Rectal smooth muscle tissue (tissue), 1 donor: Measurements from ENCODE around the gene NDST1.

Experiments used
- H3K27ac ChIP-seq: one replicate; pipeline ENCODE4 v1.7.0; 2013; ENCODE audit warnings: low read depth, low read length, inconsistent platforms
- H3K27me3 ChIP-seq: one replicate; pipeline ENCODE4 v1.7.0; 2013; ENCODE audit warnings: low read length; ENCODE audit not compliant: control insufficient read depth, insufficient read depth
- H3K36me3 ChIP-seq: one replicate; pipeline ENCODE4 v1.7.0; 2013; ENCODE audit warnings: low read length; ENCODE audit not compliant: control insufficient read depth, insufficient read depth
- H3K4me1 ChIP-seq: one replicate; pipeline ENCODE4 v1.7.0; 2013; ENCODE audit warnings: low read length; ENCODE audit not compliant: control insufficient read depth, insufficient read depth
- H3K4me3 ChIP-seq: one replicate; pipeline ENCODE4 v1.7.0; 2013; ENCODE audit warnings: low read length
- H3K9ac ChIP-seq: one replicate; pipeline ENCODE4 v1.7.0; 2013; ENCODE audit warnings: low read length

The NDST1 gene

GRCh38 chr5:150598821-150599273, 90.9 kb downstream of the NDST1 start:
- Histone ChIP-seq H3K27me3 (no peaks in the 10 kb centered on the region), H3K4me3 (no peak overlapping the region), H3K9ac (no peak overlapping the region), H3K36me3 (no peaks in the 10 kb centered on the region), H3K27ac (no peak overlapping the region), H3K4me1 (peaks cover 6% of the 10 kb centered on the region)

- no peaks in the 10 kb centered on the region for H3K27me3 ChIP-seq
- H3K9ac ChIP-seq = no peak overlapping the region
- peaks cover 6% of the 10 kb centered on the region for H3K4me1 ChIP-seq
- no peak overlapping the region for H3K4me3 ChIP-seq
- no peaks in the 10 kb centered on the region for H3K36me3 ChIP-seq
- H3K27ac ChIP-seq = no peak overlapping the region
These were observed 91.3 kb downstream of the NDST1 start for GRCh38 chr5:150599281-150599680.

- Histone ChIP-seq H3K27me3 (no peaks in the 10 kb centered on the region), H3K4me1 (peaks cover 6% of the 10 kb centered on the region), H3K36me3 (no peaks in the 10 kb centered on the region), H3K27ac (no peak overlapping the region), H3K4me3 (no peak overlapping the region), H3K9ac (no peak overlapping the region)
These were observed 92.1 kb downstream of the NDST1 start for GRCh38 chr5:150599917-150600511.

- Histone ChIP-seq H3K9ac (no peak overlapping the region), H3K4me1 (peaks cover 6% of the 10 kb centered on the region), H3K27ac (no peak overlapping the region), H3K36me3 (no peaks in the 10 kb centered on the region), H3K27me3 (no peaks in the 10 kb centered on the region), H3K4me3 (no peak overlapping the region)
These were observed 92.9 kb downstream of the NDST1 start for GRCh38 chr5:150600616-150601490.

GRCh38 chr5:150601491-150602345, 93.8 kb downstream of the NDST1 start:
- peaks cover 6% of the 10 kb centered on the region for H3K4me1 ChIP-seq
- no peak overlapping the region for H3K4me3 ChIP-seq
- H3K9ac ChIP-seq = no peak overlapping the region
- no peaks in the 10 kb centered on the region for H3K36me3 ChIP-seq
- no peaks in the 10 kb centered on the region for H3K27me3 ChIP-seq
- H3K27ac ChIP-seq = no peak overlapping the region

- Histone ChIP-seq H3K27me3 (no peaks in the 10 kb centered on the region), H3K4me1 (peaks cover 6% of the 10 kb centered on the region), H3K4me3 (no peak overlapping the region), H3K9ac (no peak overlapping the region), H3K36me3 (no peaks in the 10 kb centered on the region), H3K27ac (no peak overlapping the region)
These were observed 95.1 kb downstream of the NDST1 start for GRCh38 chr5:150603052-150603451.

GRCh38 chr5:150603491-150603890, 95.6 kb downstream of the NDST1 start:
- Histone ChIP-seq H3K27me3 (no peaks in the 10 kb centered on the region), H3K4me3 (no peak overlapping the region), H3K36me3 (no peaks in the 10 kb centered on the region), H3K4me1 (peaks cover 6% of the 10 kb centered on the region), H3K27ac (no peak overlapping the region), H3K9ac (no peak overlapping the region)

GRCh38 chr5:150604010-150604409, 96.1 kb downstream of the NDST1 start:
- Histone ChIP-seq H3K36me3 (no peaks in the 10 kb centered on the region), H3K27ac (no peak overlapping the region), H3K4me3 (no peak overlapping the region), H3K27me3 (no peaks in the 10 kb centered on the region), H3K4me1 (peaks cover 6% of the 10 kb centered on the region), H3K9ac (no peak overlapping the region)

- Histone ChIP-seq H3K9ac (no peak overlapping the region), H3K4me1 (peaks cover 5% of the 10 kb centered on the region), H3K4me3 (no peak overlapping the region), H3K27ac (no peak overlapping the region), H3K27me3 (no peaks in the 10 kb centered on the region), H3K36me3 (no peaks in the 10 kb centered on the region)
These were observed 97.0 kb downstream of the NDST1 start for GRCh38 chr5:150604894-150605440.

GRCh38 chr5:150605546-150605945, 97.6 kb downstream of the NDST1 start:
- Histone ChIP-seq H3K4me3 (no peak overlapping the region), H3K4me1 (peaks cover 2% of the 10 kb centered on the region), H3K27me3 (no peaks in the 10 kb centered on the region)

GRCh38 chr5:150606476-150606875, 98.5 kb downstream of the NDST1 start:
- H3K36me3 ChIP-seq = no peaks in the 10 kb centered on the region
- no peaks in the 10 kb centered on the region for H3K27me3 ChIP-seq
- H3K4me1 ChIP-seq = peaks cover 2% of the 10 kb centered on the region
- H3K4me3 ChIP-seq = no peak overlapping the region
- H3K9ac ChIP-seq = no peak overlapping the region
- H3K27ac ChIP-seq = no peak overlapping the region

More at GRCh38 chr5:150605546-150605945, 97.6 kb downstream of the NDST1 start:
- Histone ChIP-seq H3K9ac (no peak overlapping the region), H3K27ac (no peak overlapping the region), H3K36me3 (no peaks in the 10 kb centered on the region)

GRCh38 chr5:150607105-150607504, 99.2 kb downstream of the NDST1 start:
- Histone ChIP-seq H3K36me3 (no peaks in the 10 kb centered on the region), H3K4me1 (peaks cover 2% of the 10 kb centered on the region), H3K27me3 (no peaks in the 10 kb centered on the region), H3K4me3 (no peak overlapping the region), H3K27ac (no peak overlapping the region), H3K9ac (no peak overlapping the region)
